Putamen (tissue), 1 donor: Measurements from ENCODE around the gene SPEF2.

Experiments
- DNase-seq: peaks from one replicate; pipeline ENCODE4 v3.0.0-alpha.2; 2016; ENCODE audit warnings: low spot score

The SPEF2 gene

GRCh38 chr5:35780236-35780635 is 162.6 kb downstream of the SPEF2 start:
- no peak for DNase-seq

GRCh38 chr5:35781181-35781790 is 163.6 kb downstream of the SPEF2 start:
- DNase-seq, result no peak

GRCh38 chr5:35783551-35783950 is 165.9 kb downstream of the SPEF2 start:
- DNase-seq, result no peak

- DNase-seq, result no peak
Observed at GRCh38 chr5:35785601-35786085, 168.0 kb downstream of the SPEF2 start.

GRCh38 chr5:35788724-35789123 is 171.1 kb downstream of the SPEF2 start:
- no peak for DNase-seq

- no peak for DNase-seq
Observed at GRCh38 chr5:35789732-35790456, 172.2 kb downstream of the SPEF2 start.

- DNase-seq, result no peak
Observed at GRCh38 chr5:35790457-35790822, 172.8 kb downstream of the SPEF2 start.

- no peak for DNase-seq
Observed at GRCh38 chr5:35794328-35794619, 176.6 kb downstream of the SPEF2 start.

GRCh38 chr5:35794684-35795375 is 177.2 kb downstream of the SPEF2 start:
- DNase-seq, result no peak

GRCh38 chr5:35799181-35799580 is 181.5 kb downstream of the SPEF2 start:
- DNase-seq, result no peak

GRCh38 chr5:35799753-35800152 is 182.1 kb downstream of the SPEF2 start:
- no peak for DNase-seq

GRCh38 chr5:35803191-35803651 is 185.6 kb downstream of the SPEF2 start:
- peak; percentile 57 for DNase-seq

- peak; percentile 34 for DNase-seq
Observed at GRCh38 chr5:35804201-35804653, 186.6 kb downstream of the SPEF2 start.

GRCh38 chr5:35804841-35805240 is 187.2 kb downstream of the SPEF2 start:
- DNase-seq, result no peak

GRCh38 chr5:35810601-35811000 is 192.9 kb downstream of the SPEF2 start:
- no peak for DNase-seq

GRCh38 chr5:35811108-35811741 is 193.6 kb downstream of the SPEF2 start:
- no peak for DNase-seq

- no peak for DNase-seq
Observed at GRCh38 chr5:35813521-35813920, 195.9 kb downstream of the SPEF2 start.

- DNase-seq, result no peak
Observed at GRCh38 chr5:35815089-35815936, 197.7 kb downstream of the SPEF2 start.

GRCh38 chr5:35816881-35817521 is 199.3 kb downstream of the SPEF2 start:
- no peak for DNase-seq

GRCh38 chr5:35819026-35819425 is 201.4 kb downstream of the SPEF2 start:
- DNase-seq, result no peak

- DNase-seq, result no peak
Observed at GRCh38 chr5:35819668-35820067, 202.0 kb downstream of the SPEF2 start.
